GM12864 (cell line): ENCODE data around the gene AVL9.

Experiments
- DNase-seq: peaks from one replicate; pipeline ENCODE4 v3.0.0-alpha.2; 2011; ENCODE audit warnings: low read depth
- H3K4me3 ChIP-seq: 2 replicates; pipeline ENCODE4 v1.5.1; 2011; ENCODE audit warnings: mild to moderate bottlenecking, low read depth, low read length, control low read depth
- CTCF ChIP-seq: IDR thresholded peaks from 2 replicates; pipeline ENCODE4 v1.5.1; 2011; ENCODE audit warnings: low read depth, mild to moderate bottlenecking, moderate library complexity, low read length, control low read depth, inconsistent platforms; ENCODE audit errors: missing control alignments

The AVL9 gene

GRCh38 chr7:32582036-32582435 lies 86.7 kb downstream of the AVL9 start:
- no peak for TF ChIP-seq CTCF

GRCh38 chr7:32583791-32584190 lies 88.5 kb downstream of the AVL9 start:
- H3K4me3 ChIP-seq = no peak overlapping the region
- no peak for DNase-seq
- TF ChIP-seq CTCF = no peak

More at GRCh38 chr7:32582036-32582435, 86.7 kb downstream of the AVL9 start:
- DNase-seq = no peak
- H3K4me3 ChIP-seq = no peak overlapping the region

GRCh38 chr7:32586291-32587221 lies 91.3 kb downstream of the AVL9 start:
- no peak for DNase-seq
- H3K4me3 ChIP-seq = no peak overlapping the region
- TF ChIP-seq CTCF = no peak

- no peak overlapping the region for H3K4me3 ChIP-seq
- TF ChIP-seq CTCF = no peak
These were observed 92.2 kb downstream of the AVL9 start for GRCh38 chr7:32587411-32587948.

GRCh38 chr7:32588657-32589056 lies 93.4 kb downstream of the AVL9 start:
- no peak for DNase-seq
- H3K4me3 ChIP-seq = no peak overlapping the region

More at GRCh38 chr7:32587411-32587948, 92.2 kb downstream of the AVL9 start:
- DNase-seq = no peak

DNA sequence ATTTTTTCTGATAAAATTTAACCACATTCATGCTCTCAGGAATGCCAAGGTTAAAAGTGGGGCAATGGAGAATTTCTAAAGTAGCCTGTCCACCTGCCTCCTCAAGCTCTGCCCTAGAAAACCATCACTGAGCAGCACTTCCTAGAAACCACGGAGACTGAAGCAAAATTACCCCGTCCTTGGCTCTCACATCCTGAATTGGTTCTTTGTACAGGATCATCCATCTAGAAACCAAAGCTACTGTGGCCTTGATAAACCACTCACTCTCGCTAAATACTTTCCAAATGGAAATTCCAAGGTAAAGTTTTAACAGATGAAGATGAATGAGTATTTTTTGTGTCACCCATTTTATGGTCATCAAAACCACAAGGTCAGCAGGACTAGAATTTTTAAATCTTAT lies 96.6 kb downstream of the AVL9 start:
- H3K4me3 ChIP-seq = no peak overlapping the region
- no peak for DNase-seq
- TF ChIP-seq CTCF = no peak

More at GRCh38 chr7:32588657-32589056, 93.4 kb downstream of the AVL9 start:
- TF ChIP-seq CTCF = no peak
